Activated CD4-positive, alpha-beta T cell treated with anti-CD3 and anti-CD28 coated beads, Interleukin-2, Interleukin-6, amounts not matched to agents 100 ng/mL and 50 ng/mL, durations not matched to agents 16 hours and 8 hours (primary cell): ENCODE data around the gene PSTPIP1.

Experiments
- DNase-seq: peaks from one replicate; pipeline ENCODE4 v3.0.0-alpha.2; 2020

PSTPIP1 gene

GRCh38 chr15:77046704-77047412 is 51.9 kb downstream of the PSTPIP1 start:
- no peak for DNase-seq

GRCh38 chr15:77048135-77048876 is 53.4 kb downstream of the PSTPIP1 start:
- no peak for DNase-seq

GRCh38 chr15:77052556-77052955 is 57.6 kb downstream of the PSTPIP1 start:
- no peak for DNase-seq

- no peak for DNase-seq
Observed at GRCh38 chr15:77053709-77054108, 58.8 kb downstream of the PSTPIP1 start.

- no peak for DNase-seq
Observed at GRCh38 chr15:77057072-77057471, 62.1 kb downstream of the PSTPIP1 start.

GRCh38 chr15:77057685-77058084 is 62.8 kb downstream of the PSTPIP1 start:
- peak; percentile 32 for DNase-seq

GRCh38 chr15:77058468-77058867 is 63.5 kb downstream of the PSTPIP1 start:
- no peak for DNase-seq

- no peak for DNase-seq
Observed at GRCh38 chr15:77059786-77060361, 64.9 kb downstream of the PSTPIP1 start.

- DNase-seq, result no peak
Observed at GRCh38 chr15:77060546-77060945, 65.6 kb downstream of the PSTPIP1 start.

- DNase-seq, result no peak
Observed at GRCh38 chr15:77063249-77063648, 68.3 kb downstream of the PSTPIP1 start.

GRCh38 chr15:77064063-77064462 is 69.1 kb downstream of the PSTPIP1 start:
- DNase-seq, result no peak

GRCh38 chr15:77064539-77065308 is 69.8 kb downstream of the PSTPIP1 start:
- DNase-seq, result no peak

GRCh38 chr15:77066971-77067690 is 72.2 kb downstream of the PSTPIP1 start:
- no peak for DNase-seq

- no peak for DNase-seq
Observed at GRCh38 chr15:77067691-77068367, 72.9 kb downstream of the PSTPIP1 start.

GRCh38 chr15:77068633-77069032 is 73.7 kb downstream of the PSTPIP1 start:
- DNase-seq, result no peak

- DNase-seq, result no peak
Observed at GRCh38 chr15:77069521-77070121, 74.7 kb downstream of the PSTPIP1 start.

- no peak for DNase-seq
Observed at GRCh38 chr15:77070180-77070494, 75.2 kb downstream of the PSTPIP1 start.

GRCh38 chr15:77070495-77071304 is 75.8 kb downstream of the PSTPIP1 start, which contains the start of gene TSPAN3:
Gene TSPAN3 (minus strand): TSS chr15:77071109. CDS start chr15:77070954, 155 bp downstream.
- DNase-seq, result peak; percentile 96

GRCh38 chr15:77071305-77072223 is 76.6 kb downstream of the PSTPIP1 start:
- no peak for DNase-seq

- no peak for DNase-seq
Observed at GRCh38 chr15:77074350-77074749, 79.4 kb downstream of the PSTPIP1 start.
